ENCODE data around the gene UBE2G1.

UBE2G1 gene

DNA sequence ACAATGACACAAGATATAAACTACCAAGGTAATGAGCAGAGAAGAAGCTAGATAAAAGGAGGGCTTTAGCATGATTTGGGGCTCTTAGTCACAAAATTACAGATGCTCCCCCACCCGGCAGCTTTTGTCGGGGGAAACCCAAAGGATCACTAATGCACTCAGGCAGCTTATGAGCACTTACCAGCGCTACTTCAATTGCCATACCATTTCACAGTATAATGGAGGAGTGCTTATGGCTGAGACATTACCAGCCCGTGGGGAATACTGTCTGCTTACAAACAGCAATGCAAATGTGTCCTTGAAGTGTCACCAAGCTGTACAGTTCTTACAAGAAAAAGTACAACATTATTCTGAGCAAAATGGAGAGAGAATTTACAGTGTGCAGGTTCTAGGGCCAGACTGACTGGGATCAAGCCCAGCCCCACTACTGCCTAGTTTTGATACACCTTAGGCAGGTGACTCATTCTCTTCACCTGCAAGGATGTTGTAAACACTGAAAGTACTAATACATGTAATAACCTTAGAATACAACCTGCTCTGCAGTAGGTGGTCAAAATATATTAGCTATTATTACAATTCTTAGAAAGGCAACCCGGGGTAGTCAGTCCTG lies 119.0 kb downstream of the UBE2G1 start:
- no peak for DNase-seq (ENCODE audit: low spot score)

DNA sequence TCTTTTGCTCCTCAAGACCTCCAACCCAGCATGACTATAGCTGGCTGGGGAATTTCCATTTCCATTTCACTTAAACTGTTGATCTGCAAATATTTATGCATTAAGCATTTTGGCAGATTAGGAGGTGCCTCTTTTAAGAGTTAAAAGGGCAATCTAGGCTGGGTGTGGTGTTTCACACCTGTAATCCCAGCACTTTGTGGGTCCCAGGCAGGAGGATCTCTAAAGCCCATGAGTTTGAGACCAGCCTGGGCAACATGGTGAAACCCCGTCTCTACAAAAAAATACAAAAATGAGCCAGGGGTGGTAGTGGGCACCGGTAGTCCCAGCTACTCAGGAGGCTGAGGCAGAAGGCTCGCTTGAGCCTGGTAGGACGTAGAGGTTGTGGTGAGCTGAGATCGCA lies 119.8 kb downstream of the UBE2G1 start:
- no peak for DNase-seq (ENCODE audit: low spot score)

DNA sequence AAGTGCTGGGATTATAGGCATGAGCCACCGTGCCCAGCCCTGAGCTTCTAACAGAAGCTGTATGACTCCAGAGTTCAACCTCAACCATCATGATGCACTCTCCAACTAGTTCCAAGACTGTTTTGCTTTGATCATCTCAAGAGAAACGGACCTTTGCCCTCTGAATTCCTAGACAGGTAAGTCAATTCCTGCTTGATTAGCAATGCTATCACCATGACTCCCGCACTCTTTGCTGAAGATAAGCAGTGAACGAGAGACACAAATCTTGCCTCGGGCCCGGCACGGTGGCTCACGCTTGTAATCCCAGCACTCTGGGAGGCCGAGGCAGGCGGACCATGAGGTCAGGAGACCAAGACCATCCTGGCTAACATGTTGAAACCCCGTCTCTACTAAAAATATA lies 124.9 kb downstream of the UBE2G1 start:
- no peak for DNase-seq (ENCODE audit: low spot score)

GRCh38 chr17:4236456-4236855 lies 130.0 kb downstream of the UBE2G1 start:
- no peak for DNase-seq (ENCODE audit: low spot score)

DNA sequence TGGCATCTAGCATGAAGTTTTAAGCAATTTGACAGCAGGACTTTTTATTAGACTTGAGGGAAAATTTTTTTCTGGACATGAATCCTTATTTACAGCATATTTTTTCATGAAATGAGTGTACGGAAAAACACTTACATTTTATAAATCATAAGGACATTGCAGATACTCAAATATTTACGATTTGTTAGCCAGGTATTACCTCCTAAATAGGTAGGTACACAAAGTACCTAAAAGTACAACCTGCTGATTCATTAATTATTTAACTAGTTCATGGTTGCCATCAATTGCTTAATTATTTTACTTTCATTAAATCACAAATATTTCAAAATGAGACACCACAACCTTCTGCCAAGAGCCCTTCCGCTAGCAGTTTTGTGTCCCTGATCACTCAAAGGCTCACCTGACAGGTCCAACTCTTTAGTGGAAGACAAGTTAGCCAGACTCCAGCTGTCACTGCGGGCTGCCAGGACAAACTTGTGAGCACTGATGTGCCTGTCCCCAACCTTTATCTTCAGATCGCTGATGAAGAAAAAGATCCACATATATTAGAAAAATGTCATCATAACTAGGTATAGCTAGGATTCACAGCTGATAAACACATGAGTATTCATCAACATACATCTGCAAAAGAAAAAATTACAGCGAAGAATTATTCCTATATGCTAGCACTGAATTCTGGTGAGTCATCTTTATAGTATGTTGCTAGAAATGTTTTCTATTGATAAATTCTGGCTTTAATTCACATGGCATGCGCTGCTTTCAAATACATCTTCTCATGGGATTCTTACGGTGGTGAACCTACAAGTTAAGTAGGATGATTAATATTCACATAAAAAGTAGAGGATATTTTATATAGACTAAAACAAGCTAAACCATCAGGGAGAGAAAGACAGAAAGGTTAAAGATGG lies 130.8 kb downstream of the UBE2G1 start:
- no peak for DNase-seq (ENCODE audit: low spot score)

DNA sequence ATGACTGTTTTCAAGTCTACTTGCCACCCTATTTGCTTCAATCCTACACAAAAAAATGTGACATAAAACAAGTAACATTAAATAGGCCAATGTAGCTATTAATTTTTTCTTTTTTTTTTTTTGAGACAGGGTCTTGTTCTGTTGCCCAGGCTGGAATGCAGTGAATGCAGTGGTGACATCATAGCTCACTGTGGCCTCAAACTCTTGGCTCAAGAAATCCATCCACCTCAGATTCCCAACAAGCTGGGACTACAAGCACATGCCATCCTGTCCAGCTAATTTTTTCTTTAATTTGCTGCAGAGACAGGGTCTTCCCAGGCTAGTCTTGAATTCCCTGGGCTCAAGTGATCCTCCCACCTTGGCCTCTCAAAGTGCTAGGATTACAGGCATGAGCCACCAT lies 132.1 kb downstream of the UBE2G1 start:
- no peak for DNase-seq (ENCODE audit: low spot score)

DNA sequence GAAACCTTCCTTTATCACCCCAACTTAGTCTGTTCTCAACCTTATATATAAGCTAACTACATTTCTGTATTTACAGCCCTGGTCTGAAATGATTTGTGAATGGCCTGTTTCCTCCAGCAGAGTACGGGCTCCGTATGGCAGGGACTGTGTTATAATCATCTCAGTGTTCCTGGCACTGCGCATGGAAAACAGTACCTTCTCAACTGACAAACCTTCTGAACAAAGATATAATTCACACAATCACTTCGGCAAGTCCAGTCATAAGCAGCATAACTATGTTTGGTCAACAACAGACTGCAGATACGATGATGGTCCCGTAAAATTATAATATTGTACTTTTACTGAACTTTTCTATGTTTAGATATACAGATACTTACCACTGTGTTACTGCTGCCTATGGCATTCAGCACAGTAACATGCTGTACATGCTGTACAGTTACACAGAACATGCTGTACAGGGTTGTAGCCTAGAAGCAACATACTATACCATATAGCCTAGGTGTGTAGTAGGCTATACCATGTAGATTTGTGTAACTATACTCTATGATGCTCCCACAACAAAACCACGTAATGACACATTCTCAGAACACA lies 132.7 kb downstream of the UBE2G1 start:
- no peak for DNase-seq (ENCODE audit: low spot score)

DNA sequence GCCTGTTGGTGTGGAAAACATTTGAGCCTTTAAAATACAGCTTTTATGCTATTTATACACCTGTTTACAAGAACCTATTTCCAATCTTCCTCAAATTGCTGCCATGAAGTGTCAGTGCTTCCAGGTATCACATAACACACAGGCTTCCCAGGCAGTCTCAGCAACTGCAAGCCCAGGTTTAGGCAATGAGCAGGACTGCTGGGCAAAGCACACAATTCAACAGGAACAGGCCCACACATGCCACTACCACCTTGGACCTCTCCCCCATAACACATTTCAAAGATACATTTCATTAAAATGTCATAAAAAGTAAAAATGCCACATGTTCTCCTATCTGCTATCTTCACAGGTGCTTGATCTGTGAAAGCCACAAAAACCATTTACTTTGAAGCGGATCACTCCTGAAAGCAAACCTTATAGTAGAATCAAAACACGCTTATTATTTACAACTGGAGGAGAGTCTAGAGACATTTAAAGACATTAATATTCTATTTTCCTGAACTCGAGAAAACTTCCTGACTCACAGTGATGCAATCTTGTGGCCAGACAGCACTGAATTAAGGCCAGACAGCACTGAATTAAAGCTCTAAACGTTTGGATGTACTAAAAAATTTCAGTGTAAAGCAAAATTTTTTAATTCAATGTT lies 134.2 kb downstream of the UBE2G1 start:
- DNase-seq (ENCODE audit: low spot score): no peak

- DNase-seq (ENCODE audit: low spot score): peak; percentile 86
Measured at GRCh38 chr17:4229627-4230541, 136.6 kb downstream of the UBE2G1 start.

DNA sequence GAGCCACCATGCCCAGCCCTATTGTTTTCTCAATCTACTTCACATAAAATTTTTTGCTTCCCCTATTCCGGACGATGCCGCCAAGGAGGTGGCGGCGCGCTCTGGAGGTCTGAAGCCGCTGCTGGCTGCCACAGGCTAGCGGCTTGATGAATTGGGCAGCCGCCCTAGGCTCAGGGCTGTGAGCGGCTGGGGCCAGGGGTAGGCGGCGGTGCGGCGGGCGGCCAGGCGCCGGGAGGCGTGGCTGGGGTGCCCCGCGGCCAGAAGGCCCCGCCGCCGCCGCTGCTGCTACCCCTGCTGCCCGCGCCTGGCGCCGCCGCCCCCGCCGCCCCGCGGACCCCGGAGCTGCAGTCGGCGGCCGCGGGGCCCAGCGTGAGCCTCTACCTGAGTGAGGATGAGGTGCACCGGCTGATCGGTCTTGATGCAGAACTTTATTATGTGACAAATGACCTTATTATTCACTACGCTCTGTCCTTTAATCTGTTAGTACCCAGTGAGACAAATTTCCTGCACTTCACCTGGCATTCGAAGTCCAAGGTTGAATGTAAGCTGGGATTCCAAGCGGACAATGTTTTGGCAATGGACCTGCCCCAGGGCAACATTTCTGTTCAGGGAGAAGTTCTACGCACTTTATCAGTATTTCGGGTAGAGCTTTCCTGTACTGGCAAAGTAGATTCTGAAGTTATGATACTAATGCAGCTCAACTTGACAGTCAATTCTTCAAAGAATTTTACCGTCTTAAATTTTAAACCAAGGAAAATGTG lies 144.4 kb downstream of the UBE2G1 start:
- DNase-seq (ENCODE audit: low spot score): no peak

GRCh38 chr17:4221163-4221562 lies 145.3 kb downstream of the UBE2G1 start:
- no peak for DNase-seq (ENCODE audit: low spot score)

DNA sequence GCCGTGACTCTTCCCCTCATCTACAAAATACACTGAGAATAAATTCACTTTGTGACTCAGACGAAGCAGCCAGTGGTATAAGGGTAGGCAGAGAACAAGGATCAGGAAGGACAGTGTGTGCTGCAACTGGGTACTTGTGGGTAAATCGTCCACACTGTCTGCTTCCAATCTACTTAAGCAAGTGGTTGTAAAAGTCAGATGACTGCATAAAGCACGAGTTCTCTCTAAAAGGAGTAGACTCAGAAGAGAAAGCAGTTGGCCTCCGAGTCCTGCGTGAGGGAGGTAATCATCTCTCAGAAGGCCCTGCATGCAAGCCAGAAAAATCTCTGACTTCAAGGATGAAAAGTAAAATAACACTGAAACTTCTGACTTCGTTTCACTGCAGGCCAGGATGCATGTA lies 145.8 kb downstream of the UBE2G1 start:
- peak; percentile 23 for DNase-seq (ENCODE audit: low spot score)
